GM23338 (cell line): ENCODE results near the gene MACROD1. TPM values are rescaled to one million over a fixed set of nuclear protein-coding genes. Genes with fewer than 3 reads are reported as not detected.
"Not testable (repeated sequence)": the region's sequence is repeated elsewhere in the genome, so short reads cannot be mapped to it uniquely, and the experiment has no call there.

Experiments used
- ATAC-seq: fragments of 200-7000 bp; cut with Tn5 transposase; 3 replicates; pipeline ENCODE4 v1.9.1; 2020
- DNase-seq: peaks from one replicate; pipeline ENCODE4 v3.0.0-alpha.2; 2015; ENCODE audit warnings: low spot score
- H2AFZ ChIP-seq: fragments of 200-600 bp; sonication (generic); 2 replicates; pipeline ENCODE4 v1.8.0; 2016; ENCODE audit warnings: antibody characterized with exemption, mild to moderate bottlenecking, moderate library complexity
- H3F3A ChIP-seq: fragments of 200-600 bp; sonication (generic); replicated peaks from 2 replicates; pipeline ENCODE4 v1.8.0; 2017; ENCODE audit warnings: antibody characterized with exemption, mixed run types, low read depth
- H3K27ac ChIP-seq: fragments of 200-600 bp; sonication (generic); 2 replicates; pipeline ENCODE4 v1.6.1; 2016; ENCODE audit warnings: low read depth
- H3K27me3 ChIP-seq: fragments of 200-600 bp; sonication (generic); 2 replicates; pipeline ENCODE4 v1.8.0; 2016; ENCODE audit warnings: mild to moderate bottlenecking, mixed run types, moderate library complexity; ENCODE audit not compliant: insufficient read depth
- H3K36me3 ChIP-seq: fragments of 200-600 bp; sonication (generic); 2 replicates; pipeline ENCODE4 v1.8.0; 2016; ENCODE audit warnings: mild to moderate bottlenecking; ENCODE audit not compliant: insufficient read depth
- H3K4me1 ChIP-seq: fragments of 200-600 bp; sonication (generic); 2 replicates; pipeline ENCODE4 v1.8.0; 2016; ENCODE audit warnings: mild to moderate bottlenecking, moderate library complexity; ENCODE audit not compliant: insufficient read depth
- H3K4me2 ChIP-seq: fragments of 200-600 bp; sonication (generic); 2 replicates; pipeline ENCODE4 v1.7.1; 2017; ENCODE audit warnings: mixed run types
- H3K4me3 ChIP-seq: fragments of 200-600 bp; sonication (generic); 2 replicates; pipeline ENCODE4 v1.6.1; 2016; ENCODE audit warnings: mixed run types
- H3K79me2 ChIP-seq: fragments of 200-600 bp; sonication (generic); replicated peaks from 2 replicates; pipeline ENCODE4 v1.8.0; 2017; ENCODE audit warnings: mild to moderate bottlenecking; ENCODE audit not compliant: insufficient read depth
- H3K9me2 ChIP-seq: fragments of 200-600 bp; sonication (generic); 2 replicates; pipeline ENCODE4 v1.8.0; 2017; ENCODE audit not compliant: insufficient read depth
- H4K20me1 ChIP-seq: fragments of 200-600 bp; sonication (generic); replicated peaks from 2 replicates; pipeline ENCODE4 v1.8.0; 2017; ENCODE audit warnings: mild to moderate bottlenecking; ENCODE audit not compliant: insufficient read depth
- H3K27ac Mint-ChIP-seq: 2 replicates; pipeline ENCODE4 v1.8.0; 2020; ENCODE audit warnings: inconsistent platforms, mild to moderate bottlenecking, moderate library complexity, mixed read lengths
- H3K27me3 Mint-ChIP-seq: 3 replicates; pipeline ENCODE4 v1.8.0; 2022; ENCODE audit warnings: low read depth, mild to moderate bottlenecking, moderate library complexity, mixed read lengths, inconsistent platforms; ENCODE audit not compliant: insufficient read depth, poor library complexity
- H3K36me3 Mint-ChIP-seq: 3 replicates; pipeline ENCODE4 v1.8.0; 2021; ENCODE audit warnings: low read depth, mild to moderate bottlenecking, inconsistent platforms, moderate library complexity, mixed read lengths
- H3K4me1 Mint-ChIP-seq: 3 replicates; pipeline ENCODE4 v1.8.0; 2020; ENCODE audit warnings: mild to moderate bottlenecking, inconsistent platforms, mixed read lengths
- H3K4me3 Mint-ChIP-seq: 3 replicates; pipeline ENCODE4 v1.8.0; 2021; ENCODE audit warnings: moderate library complexity, mild to moderate bottlenecking, inconsistent platforms, mixed read lengths
- H3K9me3 Mint-ChIP-seq: 3 replicates; pipeline ENCODE4 v1.8.0; 2020; ENCODE audit warnings: moderate library complexity, mild to moderate bottlenecking, inconsistent platforms, mixed read lengths
- ETS1 ChIP-seq: IDR thresholded peaks from 2 replicates; pipeline ENCODE4 v1.6.1; 2016; ENCODE audit warnings: antibody characterized with exemption
- EZH2 ChIP-seq: fragments of 200-600 bp; sonication (generic); IDR thresholded peaks from one replicate; pipeline ENCODE4 v1.8.0; 2017; ENCODE audit warnings: antibody characterized with exemption, mild to moderate bottlenecking, low read depth; ENCODE audit not compliant: unreplicated experiment
- JUNB ChIP-seq: IDR thresholded peaks from one replicate; pipeline ENCODE4 v1.6.1; 2016; ENCODE audit warnings: antibody characterized with exemption; ENCODE audit not compliant: unreplicated experiment
- NANOG ChIP-seq: IDR thresholded peaks from 2 replicates; pipeline ENCODE4 v1.6.1; 2016; ENCODE audit warnings: antibody characterized with exemption, borderline replicate concordance
- POLR2AphosphoS5 ChIP-seq: IDR thresholded peaks from 2 replicates; pipeline ENCODE4 v1.6.1; 2016; ENCODE audit warnings: antibody characterized with exemption, low read depth
- STAT1 ChIP-seq: IDR thresholded peaks from one replicate; pipeline ENCODE4 v1.6.1; 2016; ENCODE audit warnings: antibody characterized with exemption; ENCODE audit not compliant: unreplicated experiment
- ZNF331 ChIP-seq: fragments of 250-450 bp; sonication (Bioruptor Pico); IDR thresholded peaks from 2 replicates; pipeline ENCODE4 v1.5.0; 2020; ENCODE audit warnings: low read depth, mild to moderate bottlenecking, moderate library complexity
- ZNF462 ChIP-seq: fragments of 250-450 bp; sonication (Bioruptor Pico); IDR thresholded peaks from 2 replicates; pipeline ENCODE4 v1.5.0; 2020; ENCODE audit warnings: mild to moderate bottlenecking, moderate library complexity
- polyA plus RNA-seq: library from polyadenylated mRNA; unstranded; fragments of >200 nt; fragmentation: Nextera tagmentation; extraction: Ambion mirVana; gene quantifications from 2 replicates; pipeline ENCODE4 v1.2.1, GENCODE V29; 2016
- total RNA-seq: library from RNA; depleted of rRNA; stranded (reverse); fragments of >200 nt; shearing (Covaris generic); gene quantifications from 2 replicates; pipeline ENCODE4 v1.2.3, GENCODE V29; 2014
- TF ChIP-seq, protein P1 (sequence below): IDR thresholded peaks from one replicate; pipeline ENCODE4 v1.6.1; 2018; ENCODE audit warnings: antibody characterized with exemption; ENCODE audit not compliant: unreplicated experiment
- TF ChIP-seq, protein P2 (sequence below), 2 experiments: fragments of 200-600 bp in 1 of 2; sonication (generic) in 1 of 2; conservative IDR thresholded peaks; 2 replicates each; pipeline versions ENCODE4 v1.5.1 to v1.6.1; 2016 to 2017; ENCODE audit warnings: antibody characterized with exemption in 2 of 2, low read depth in 2 of 2, mild to moderate bottlenecking in 2 of 2, moderate library complexity in 1 of 2

Gene MACROD1
- total and polyA plus RNA-seq, 2 experiments from 2014 or later = 33.0 to 51.6 TPM

DNA sequence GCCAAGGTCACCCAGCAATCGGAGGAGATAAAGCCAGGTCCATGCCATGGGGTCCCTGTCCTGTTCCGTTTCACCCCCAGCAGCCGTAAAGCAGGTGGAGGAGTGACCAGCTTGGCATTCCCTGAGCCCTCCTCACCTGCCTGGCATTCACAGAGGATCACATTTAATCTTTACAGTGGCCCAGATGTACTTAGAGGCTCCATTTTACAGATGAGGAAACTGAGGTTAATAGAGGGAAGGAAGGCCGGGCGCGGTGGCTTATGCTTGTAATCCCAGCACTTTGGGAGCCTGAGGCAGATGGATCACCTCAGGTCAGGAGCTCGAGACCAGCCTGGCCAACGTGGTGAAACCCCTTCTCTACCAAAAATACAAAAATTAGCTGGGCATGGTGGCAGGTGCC, 118.5 kb downstream of the MACROD1 start:
- H3K9me3 Mint-ChIP-seq = not testable (repeated sequence)
- H3K27me3 ChIP-seq = peaks cover 93% of the 10 kb centered on the region

DNA sequence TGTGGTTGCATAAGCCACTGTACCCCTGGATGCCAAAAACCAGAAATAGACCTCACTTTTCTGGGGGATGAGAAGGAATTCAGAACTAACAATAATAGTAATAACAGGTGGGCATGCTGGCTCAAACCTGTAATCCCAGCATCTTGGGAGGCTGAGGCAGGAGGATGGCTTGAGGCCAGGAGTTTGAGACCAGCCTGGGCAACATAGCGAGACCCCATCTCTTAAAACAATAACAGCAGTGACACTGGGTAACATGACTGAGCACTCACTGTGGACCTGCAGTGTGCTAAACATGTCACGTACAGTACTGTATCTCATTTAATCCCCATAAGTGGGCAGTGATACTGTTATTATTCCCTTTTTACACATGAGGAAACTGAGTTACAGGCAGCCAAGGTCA, 120.2 kb downstream of the MACROD1 start:
- peaks cover 5% of the 10 kb centered on the region; the same call in 1 of the 2 replicates for H3K4me1 ChIP-seq
- Mint-ChIP-seq H3K27ac (no peak overlapping the region), H3K4me3 (no peak overlapping the region), H3K36me3 (no peaks in the 10 kb centered on the region), H3K27me3 (peaks cover 48% of the 10 kb centered on the region), H3K9me3 (no peaks in the 10 kb centered on the region), H3K4me1 (peaks cover 9% of the 10 kb centered on the region)
- no peak overlapping the region for H2AFZ ChIP-seq
- no peak for DNase-seq
- no peak overlapping the region for H3K4me2 ChIP-seq
- H3K9me2 ChIP-seq = no peaks in the 10 kb centered on the region
- H3K27me3 ChIP-seq = peaks cover 95% of the 10 kb centered on the region
- no peaks in the 10 kb centered on the region for H3K79me2 ChIP-seq
- H3K27ac ChIP-seq = no peak overlapping the region
- no peak for ATAC-seq
- H3K36me3 ChIP-seq = no peaks in the 10 kb centered on the region
- H3F3A ChIP-seq = no peaks in the 10 kb centered on the region
- H3K4me3 ChIP-seq = no peak overlapping the region
- H4K20me1 ChIP-seq = peaks cover 8% of the 10 kb centered on the region; the same call in 1 of the 2 replicates
- TF ChIP-seq NANOG (no peak), JUNB (no peak), ETS1 (no peak), POLR2AphosphoS5 (no peak), ZNF462 (CRISPR knock-in tag) (no peak), EZH2 (no peak), STAT1 (no peak), ZNF331 (no peak)
- TF ChIP-seq, protein P1, sequence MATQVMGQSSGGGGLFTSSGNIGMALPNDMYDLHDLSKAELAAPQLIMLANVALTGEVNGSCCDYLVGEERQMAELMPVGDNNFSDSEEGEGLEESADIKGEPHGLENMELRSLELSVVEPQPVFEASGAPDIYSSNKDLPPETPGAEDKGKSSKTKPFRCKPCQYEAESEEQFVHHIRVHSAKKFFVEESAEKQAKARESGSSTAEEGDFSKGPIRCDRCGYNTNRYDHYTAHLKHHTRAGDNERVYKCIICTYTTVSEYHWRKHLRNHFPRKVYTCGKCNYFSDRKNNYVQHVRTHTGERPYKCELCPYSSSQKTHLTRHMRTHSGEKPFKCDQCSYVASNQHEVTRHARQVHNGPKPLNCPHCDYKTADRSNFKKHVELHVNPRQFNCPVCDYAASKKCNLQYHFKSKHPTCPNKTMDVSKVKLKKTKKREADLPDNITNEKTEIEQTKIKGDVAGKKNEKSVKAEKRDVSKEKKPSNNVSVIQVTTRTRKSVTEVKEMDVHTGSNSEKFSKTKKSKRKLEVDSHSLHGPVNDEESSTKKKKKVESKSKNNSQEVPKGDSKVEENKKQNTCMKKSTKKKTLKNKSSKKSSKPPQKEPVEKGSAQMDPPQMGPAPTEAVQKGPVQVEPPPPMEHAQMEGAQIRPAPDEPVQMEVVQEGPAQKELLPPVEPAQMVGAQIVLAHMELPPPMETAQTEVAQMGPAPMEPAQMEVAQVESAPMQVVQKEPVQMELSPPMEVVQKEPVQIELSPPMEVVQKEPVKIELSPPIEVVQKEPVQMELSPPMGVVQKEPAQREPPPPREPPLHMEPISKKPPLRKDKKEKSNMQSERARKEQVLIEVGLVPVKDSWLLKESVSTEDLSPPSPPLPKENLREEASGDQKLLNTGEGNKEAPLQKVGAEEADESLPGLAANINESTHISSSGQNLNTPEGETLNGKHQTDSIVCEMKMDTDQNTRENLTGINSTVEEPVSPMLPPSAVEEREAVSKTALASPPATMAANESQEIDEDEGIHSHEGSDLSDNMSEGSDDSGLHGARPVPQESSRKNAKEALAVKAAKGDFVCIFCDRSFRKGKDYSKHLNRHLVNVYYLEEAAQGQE = no peak
- TF ChIP-seq, protein P2, sequence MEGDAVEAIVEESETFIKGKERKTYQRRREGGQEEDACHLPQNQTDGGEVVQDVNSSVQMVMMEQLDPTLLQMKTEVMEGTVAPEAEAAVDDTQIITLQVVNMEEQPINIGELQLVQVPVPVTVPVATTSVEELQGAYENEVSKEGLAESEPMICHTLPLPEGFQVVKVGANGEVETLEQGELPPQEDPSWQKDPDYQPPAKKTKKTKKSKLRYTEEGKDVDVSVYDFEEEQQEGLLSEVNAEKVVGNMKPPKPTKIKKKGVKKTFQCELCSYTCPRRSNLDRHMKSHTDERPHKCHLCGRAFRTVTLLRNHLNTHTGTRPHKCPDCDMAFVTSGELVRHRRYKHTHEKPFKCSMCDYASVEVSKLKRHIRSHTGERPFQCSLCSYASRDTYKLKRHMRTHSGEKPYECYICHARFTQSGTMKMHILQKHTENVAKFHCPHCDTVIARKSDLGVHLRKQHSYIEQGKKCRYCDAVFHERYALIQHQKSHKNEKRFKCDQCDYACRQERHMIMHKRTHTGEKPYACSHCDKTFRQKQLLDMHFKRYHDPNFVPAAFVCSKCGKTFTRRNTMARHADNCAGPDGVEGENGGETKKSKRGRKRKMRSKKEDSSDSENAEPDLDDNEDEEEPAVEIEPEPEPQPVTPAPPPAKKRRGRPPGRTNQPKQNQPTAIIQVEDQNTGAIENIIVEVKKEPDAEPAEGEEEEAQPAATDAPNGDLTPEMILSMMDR (conservative IDR thresholded peaks at IDR 0.05; ENCODE audit: low read depth in 2 of 2) = no peak

More for the DNA sequence above, 118.5 kb downstream of the MACROD1 start:
- not testable (repeated sequence) for H3K36me3 Mint-ChIP-seq, DNase-seq, H3K79me2 ChIP-seq, H2AFZ ChIP-seq, H3K4me1 Mint-ChIP-seq, H3K4me1 ChIP-seq, H3F3A ChIP-seq, H3K4me2 ChIP-seq, H3K36me3 ChIP-seq, H3K27ac ChIP-seq, H3K27ac Mint-ChIP-seq, H3K4me3 ChIP-seq, H4K20me1 ChIP-seq, ATAC-seq, H3K9me2 ChIP-seq, H3K4me3 Mint-ChIP-seq
- H3K27me3 Mint-ChIP-seq = peaks cover 49% of the 10 kb centered on the region
